DND-41 (cell line): ENCODE results near the gene FCAR.
"Not testable (repeated sequence)": the region's sequence is repeated elsewhere in the genome, so short reads cannot be mapped to it uniquely, and the experiment has no call there.

Experiments used
- ATAC-seq: fragments of 200-7000 bp; cut with Tn5 transposase; 3 replicates; pipeline ENCODE4 v1.9.1; 2021; ENCODE audit warnings: low read depth; ENCODE audit not compliant: insufficient read depth
- DNase-seq: peaks from one replicate; pipeline ENCODE4 v3.0.0-alpha.2; 2020
- H2AFZ ChIP-seq: 2 replicates; pipeline ENCODE4 v1.6.0; 2012; ENCODE audit warnings: low read depth, low read length
- H3K27ac ChIP-seq: 2 replicates; pipeline ENCODE4 v1.5.1; 2012; ENCODE audit warnings: low read length, inconsistent platforms
- H3K27me3 ChIP-seq: fragments of 200-600 bp; sonication (generic); 2 replicates; pipeline ENCODE4 v1.6.0; 2012; ENCODE audit warnings: low read length, mild to moderate bottlenecking, inconsistent platforms; ENCODE audit not compliant: insufficient read depth, poor library complexity
- H3K36me3 ChIP-seq: 2 replicates; pipeline ENCODE4 v1.5.1; 2012; ENCODE audit warnings: low read length, inconsistent platforms; ENCODE audit not compliant: insufficient read depth
- H3K4me1 ChIP-seq: 2 replicates; pipeline ENCODE4 v1.5.1; 2012; ENCODE audit warnings: mild to moderate bottlenecking, low read length; ENCODE audit not compliant: insufficient read depth
- H3K4me2 ChIP-seq: 2 replicates; pipeline ENCODE4 v1.6.0; 2012; ENCODE audit warnings: mild to moderate bottlenecking, moderate library complexity, low read length, inconsistent platforms; ENCODE audit not compliant: insufficient read depth
- H3K4me3 ChIP-seq, 2 experiments: fragments of 200-600 bp in 1 of 2; shearing (Covaris generic) in 1 of 2; 2 replicates each; pipeline ENCODE4 v1.5.1; 2012 to 2016; ENCODE audit warnings: inconsistent platforms in 2 of 2, low read length in 2 of 2, mild to moderate bottlenecking in 2 of 2, low read depth in 1 of 2, moderate library complexity in 1 of 2
- H3K79me2 ChIP-seq: 2 replicates; pipeline ENCODE4 v1.6.0; 2012; ENCODE audit warnings: low read length, inconsistent platforms; ENCODE audit not compliant: insufficient read depth
- H3K9ac ChIP-seq: 2 replicates; pipeline ENCODE4 v1.6.0; 2012; ENCODE audit warnings: low read depth, mild to moderate bottlenecking, inconsistent platforms, low read length, moderate library complexity
- H3K9me3 ChIP-seq: 2 replicates; pipeline ENCODE4 v1.5.1; 2012; ENCODE audit warnings: low read length, moderate library complexity, mild to moderate bottlenecking, inconsistent platforms; ENCODE audit not compliant: insufficient read depth, severe bottlenecking
- H4K20me1 ChIP-seq: 2 replicates; pipeline ENCODE4 v1.6.0; 2012; ENCODE audit warnings: low read length; ENCODE audit not compliant: insufficient read depth
- CTCF ChIP-seq: IDR thresholded peaks from 2 replicates; pipeline ENCODE4 v1.5.1; 2012; ENCODE audit warnings: borderline replicate concordance, low read length, moderate library complexity, mild to moderate bottlenecking; ENCODE audit not compliant: poor library complexity, severe bottlenecking; ENCODE audit errors: extremely low read depth
- EZH2 ChIP-seq: IDR thresholded peaks from 3 replicates; pipeline ENCODE4 v1.6.1; 2012; ENCODE audit warnings: borderline replicate concordance, low read depth, mild to moderate bottlenecking, moderate library complexity, low read length, inconsistent platforms; ENCODE audit not compliant: severe bottlenecking

FCAR gene

GRCh38 chr19:54905803-54906511 is 31.9 kb downstream of the FCAR start, which contains the start of gene NCR1:
NCR1 (plus strand) TSS chr19:54906148; CDS start chr19:54906188, 40 bp downstream.
- H3K36me3 ChIP-seq = no peaks in the 10 kb centered on the region
- no peak within 1 kb of the TSS for H3K27ac ChIP-seq
- DNase-seq (no peak), ATAC-seq (no peak)
- H3K27me3 ChIP-seq = no peaks in the 10 kb centered on the region
- no peaks in the 10 kb centered on the region for H3K4me1 ChIP-seq
- no peaks in the 10 kb centered on the region for H3K9me3 ChIP-seq
- TF ChIP-seq CTCF (no peak), EZH2 (no peak)
- H3K4me3 ChIP-seq = no peak within 1 kb of the TSS
- H2AFZ ChIP-seq = no peak within 1 kb of the TSS
- H3K79me2 ChIP-seq = no peaks in the 10 kb centered on the region
- H3K4me2 ChIP-seq = no peak within 1 kb of the TSS
- no peaks in the 10 kb centered on the region for H4K20me1 ChIP-seq
- H3K9ac ChIP-seq = no peak within 1 kb of the TSS

GRCh38 chr19:54906819-54907218 is 32.8 kb downstream of the FCAR start:
- no peaks in the 10 kb centered on the region for H4K20me1 ChIP-seq
- ATAC-seq = no peak

GRCh38 chr19:54907899-54908298 is 33.9 kb downstream of the FCAR start:
- not testable (repeated sequence) for DNase-seq, H3K4me1 ChIP-seq, H3K79me2 ChIP-seq, H3K4me3 ChIP-seq, H2AFZ ChIP-seq, H3K27me3 ChIP-seq, H4K20me1 ChIP-seq, ATAC-seq, H3K27ac ChIP-seq, H3K9me3 ChIP-seq, H3K36me3 ChIP-seq, H3K4me2 ChIP-seq, H3K9ac ChIP-seq

More at GRCh38 chr19:54906819-54907218, 32.8 kb downstream of the FCAR start:
- H3K27ac ChIP-seq = no peak overlapping the region
- no peaks in the 10 kb centered on the region for H3K36me3 ChIP-seq
- H3K4me2 ChIP-seq = no peak overlapping the region
- H3K4me1 ChIP-seq = no peaks in the 10 kb centered on the region
- DNase-seq = no peak
- no peaks in the 10 kb centered on the region for H3K9me3 ChIP-seq
- no peak for TF ChIP-seq EZH2
- no peak overlapping the region for H3K9ac ChIP-seq
- no peaks in the 10 kb centered on the region for H3K79me2 ChIP-seq
- H2AFZ ChIP-seq = no peak overlapping the region
- H3K27me3 ChIP-seq = no peaks in the 10 kb centered on the region
- H3K4me3 ChIP-seq = no peak overlapping the region

- no peak for TF ChIP-seq EZH2
- TF ChIP-seq CTCF = no peak
- no peaks in the 10 kb centered on the region for H3K4me1 ChIP-seq
- H3K36me3 ChIP-seq = no peaks in the 10 kb centered on the region
- no peak overlapping the region for H3K9ac ChIP-seq
- no peaks in the 10 kb centered on the region for H3K9me3 ChIP-seq
- no peak overlapping the region for H3K27ac ChIP-seq
- no peak overlapping the region for H2AFZ ChIP-seq
- ATAC-seq = no peak
- H3K27me3 ChIP-seq = no peaks in the 10 kb centered on the region
- no peak overlapping the region for H3K4me3 ChIP-seq
- no peak overlapping the region for H3K4me2 ChIP-seq
- no peak for DNase-seq
- no peaks in the 10 kb centered on the region for H4K20me1 ChIP-seq
- no peaks in the 10 kb centered on the region for H3K79me2 ChIP-seq
These were observed 42.8 kb downstream of the FCAR start for GRCh38 chr19:54916822-54917221.
